ENCODE measurements around the gene EBLN2.

GRCh38 chr3:73096169-73096568, 34.7 kb downstream of the EBLN2 start:
- TF ChIP-seq CTCF (IDR thresholded peaks at IDR 0.05) (no peak), EP300 (IDR thresholded peaks at IDR 0.05) (no peak), POLR2A (IDR thresholded peaks at IDR 0.05) (no peak)

Data from stomach (tissue), 4 donors.